HepG2 (cell line): ENCODE measurements around the gene ANKRD13D. TPM values are rescaled to one million over a fixed set of nuclear protein-coding genes. Genes with fewer than 3 reads are reported as not detected.
A peak's percentile ranks its signal among the peaks of the same experiment; 100 is the strongest.

Experiments
- CHD4 ChIP-seq: fragments of 200-600 bp; sonication (generic); IDR thresholded peaks from 2 replicates; pipeline ENCODE4 v1.7.0; 2017; ENCODE audit warnings: mild to moderate bottlenecking, low read length, borderline replicate concordance
- HOXA5 ChIP-seq: sonication (generic); formaldehyde crosslinking; IDR thresholded peaks from 2 replicates; pipeline ENCODE4 v1.4.0; 2020; ENCODE audit warnings: missing genetic modification reagents
- SOX13 ChIP-seq, 3 experiments: fragments of 450-650 bp in 1 of 3; sonication (generic) in 1 of 3; formaldehyde crosslinking in 1 of 3; IDR thresholded peaks in 2 of 3; conservative IDR thresholded peaks in 1 of 3; 2 replicates each; pipeline versions ENCODE4 v1.5.0 to v1.6.1; 2016 to 2020; ENCODE audit warnings: antibody characterized with exemption in 1 of 3, mild to moderate bottlenecking in 1 of 3, missing compliant biosample characterization in 1 of 3, missing genetic modification reagents in 1 of 3, moderate library complexity in 1 of 3
- ZNF12 ChIP-seq: sonication (generic); formaldehyde crosslinking; IDR thresholded peaks from 2 replicates; pipeline ENCODE4 v1.5.0; 2020; ENCODE audit warnings: missing genetic modification reagents
- ZNF251 ChIP-seq: sonication (generic); formaldehyde crosslinking; IDR thresholded peaks from 2 replicates; pipeline ENCODE4 v1.9.0; 2021; ENCODE audit warnings: mild to moderate bottlenecking, missing genetic modification reagents
- ZNF816 ChIP-seq: sonication (generic); formaldehyde crosslinking; IDR thresholded peaks from 2 replicates; pipeline ENCODE4 v1.8.0; 2022; ENCODE audit warnings: missing genetic modification reagents, mild to moderate bottlenecking, borderline replicate concordance
- ZSCAN12 ChIP-seq: sonication (generic); formaldehyde crosslinking; IDR thresholded peaks from 2 replicates; pipeline ENCODE4 v1.9.0; 2021; ENCODE audit warnings: mild to moderate bottlenecking, missing genetic modification reagents
- polyA plus RNA-seq, 8 experiments: library from polyadenylated mRNA; depleted of rRNA in 3 of 8; stranded (reverse) in 7 of 8; unstranded in 1 of 8; fragments of >200 nt; fragmentation: Illumina TruSeq in 4 of 8; extraction: Trizol in 4 of 8; gene quantifications; 2 replicates each; pipeline versions ENCODE4 v1.2.1 to v1.2.3, GENCODE V29; 2011 to 2016; ENCODE audit warnings: low read depth in 4 of 8, missing spikeins in 1 of 8, mixed read lengths in 1 of 8; ENCODE audit not compliant: insufficient read depth in 1 of 8
- total RNA-seq, 5 experiments: library from RNA; depleted of rRNA; stranded (reverse); fragments of >200 nt; fragmentation: Illumina TruSeq; extraction: Trizol; gene quantifications; 2 replicates each; pipeline ENCODE4 v1.2.3, GENCODE V29; 2016; ENCODE audit warnings: low read depth in 1 of 5
- TF ChIP-seq, protein P1 (sequence below): sonication (generic); formaldehyde crosslinking; IDR thresholded peaks from 2 replicates; pipeline ENCODE4 v1.5.0; 2020; ENCODE audit warnings: missing genetic modification reagents
- TF ChIP-seq, protein P2 (sequence below): sonication (generic); formaldehyde crosslinking; IDR thresholded peaks from 2 replicates; pipeline ENCODE4 v1.5.0; 2020; ENCODE audit warnings: mild to moderate bottlenecking, low read depth, missing genetic modification reagents, borderline replicate concordance
- TF ChIP-seq, protein P3 (sequence below): sonication (generic); formaldehyde crosslinking; IDR thresholded peaks from 2 replicates; pipeline ENCODE4 v1.8.0; 2022; ENCODE audit warnings: missing genetic modification reagents, low read depth, mild to moderate bottlenecking, borderline replicate concordance
- TF ChIP-seq, protein P4 (sequence below): sonication (generic); formaldehyde crosslinking; IDR thresholded peaks from 2 replicates; pipeline ENCODE4 v1.4.0; 2020; ENCODE audit warnings: missing genetic modification reagents
- TF ChIP-seq, protein P5 (sequence below), 2 experiments: sonication (generic) in 1 of 2; formaldehyde crosslinking in 1 of 2; IDR thresholded peaks; 2 replicates each; pipeline versions ENCODE4 v1.5.1 to v1.6.1; 2011 to 2020; ENCODE audit warnings: borderline replicate concordance in 1 of 2, low read depth in 1 of 2, low read length in 1 of 2, mild to moderate bottlenecking in 1 of 2, missing genetic modification reagents in 1 of 2, moderate library complexity in 1 of 2

The ANKRD13D gene
- total and polyA plus RNA-seq, 2 of the 13 experiments (the other 11 are each of a cell fraction or from before 2014, with no cell fraction given), result 18.6 to 27.3 TPM

DNA sequence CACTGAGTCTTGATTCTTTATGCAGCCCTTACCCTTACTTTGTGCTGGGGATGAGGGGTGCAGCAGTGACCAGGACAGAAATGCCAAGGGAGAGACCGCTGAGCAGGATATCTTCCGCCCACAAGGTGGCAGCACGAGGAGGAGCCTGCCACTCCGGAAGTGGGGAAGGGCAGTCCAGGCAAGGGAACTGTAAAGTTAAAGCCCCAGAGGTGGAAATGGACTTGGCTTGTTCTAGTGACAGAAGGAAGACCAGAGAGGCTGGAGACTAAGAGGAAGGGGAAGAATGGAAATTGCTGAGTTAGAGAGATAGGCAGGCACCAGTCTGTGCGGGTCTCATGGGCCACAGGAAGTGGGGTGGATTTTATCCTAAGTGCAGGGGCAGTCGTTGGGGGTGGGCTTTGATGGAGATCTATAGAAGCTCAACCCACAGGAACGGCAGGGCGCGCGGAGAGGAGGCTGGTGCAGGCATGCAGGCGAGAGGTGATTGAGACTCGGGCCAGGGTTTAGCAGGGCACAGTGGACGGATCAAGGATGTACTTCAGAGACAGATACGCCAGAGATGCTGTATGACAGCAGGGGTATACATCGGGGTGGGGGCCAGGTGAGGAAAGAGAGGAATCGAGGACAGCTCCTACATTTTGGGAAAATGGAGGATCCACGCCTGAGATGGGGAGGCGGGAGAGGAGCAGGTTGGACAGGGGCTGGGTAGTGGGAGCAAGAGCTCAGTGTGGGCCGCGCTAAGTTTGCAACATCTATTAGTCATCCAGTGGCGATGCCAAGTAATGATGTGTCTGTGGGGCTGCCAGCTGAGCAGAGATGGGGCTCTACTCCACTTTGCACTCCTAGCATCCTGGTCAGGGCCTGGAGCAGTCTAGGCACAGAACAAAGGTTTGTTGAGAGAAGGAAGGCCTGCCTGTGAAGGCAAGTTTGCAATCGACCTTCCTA, 26.1 kb upstream of the ANKRD13D start (continued):
- TF ChIP-seq, protein P1, sequence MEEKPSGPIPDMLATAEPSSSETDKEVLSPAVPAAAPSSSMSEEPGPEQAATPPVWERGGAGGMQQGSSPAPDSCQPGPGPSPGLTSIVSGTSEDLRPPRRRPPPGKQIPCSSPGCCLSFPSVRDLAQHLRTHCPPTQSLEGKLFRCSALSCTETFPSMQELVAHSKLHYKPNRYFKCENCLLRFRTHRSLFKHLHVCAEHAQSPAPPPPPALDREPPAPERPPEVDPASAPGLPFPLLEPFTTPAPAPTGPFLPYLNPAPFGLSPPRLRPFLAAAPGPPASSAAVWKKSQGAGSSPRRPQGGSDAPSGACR (CRISPR knock-in tag), result no peak
- TF ChIP-seq ZNF12 (CRISPR knock-in tag), result 0 out of 2 replicates have a peak, but pooled peaks have one; percentile 31
- TF ChIP-seq, protein P2, sequence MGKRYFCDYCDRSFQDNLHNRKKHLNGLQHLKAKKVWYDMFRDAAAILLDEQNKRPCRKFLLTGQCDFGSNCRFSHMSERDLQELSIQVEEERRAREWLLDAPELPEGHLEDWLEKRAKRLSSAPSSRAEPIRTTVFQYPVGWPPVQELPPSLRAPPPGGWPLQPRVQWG (CRISPR knock-in tag), result no peak
- TF ChIP-seq, protein P3, sequence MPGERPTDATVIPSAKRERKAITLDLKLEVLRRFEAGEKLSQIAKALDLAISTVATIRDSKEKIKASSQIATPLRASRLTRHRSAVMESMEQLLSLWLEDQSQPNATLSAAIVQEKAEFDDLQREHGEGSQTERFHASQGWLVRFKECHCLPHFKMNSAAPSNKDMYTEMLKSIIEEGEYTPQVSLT, result no peak
- TF ChIP-seq, protein P4, sequence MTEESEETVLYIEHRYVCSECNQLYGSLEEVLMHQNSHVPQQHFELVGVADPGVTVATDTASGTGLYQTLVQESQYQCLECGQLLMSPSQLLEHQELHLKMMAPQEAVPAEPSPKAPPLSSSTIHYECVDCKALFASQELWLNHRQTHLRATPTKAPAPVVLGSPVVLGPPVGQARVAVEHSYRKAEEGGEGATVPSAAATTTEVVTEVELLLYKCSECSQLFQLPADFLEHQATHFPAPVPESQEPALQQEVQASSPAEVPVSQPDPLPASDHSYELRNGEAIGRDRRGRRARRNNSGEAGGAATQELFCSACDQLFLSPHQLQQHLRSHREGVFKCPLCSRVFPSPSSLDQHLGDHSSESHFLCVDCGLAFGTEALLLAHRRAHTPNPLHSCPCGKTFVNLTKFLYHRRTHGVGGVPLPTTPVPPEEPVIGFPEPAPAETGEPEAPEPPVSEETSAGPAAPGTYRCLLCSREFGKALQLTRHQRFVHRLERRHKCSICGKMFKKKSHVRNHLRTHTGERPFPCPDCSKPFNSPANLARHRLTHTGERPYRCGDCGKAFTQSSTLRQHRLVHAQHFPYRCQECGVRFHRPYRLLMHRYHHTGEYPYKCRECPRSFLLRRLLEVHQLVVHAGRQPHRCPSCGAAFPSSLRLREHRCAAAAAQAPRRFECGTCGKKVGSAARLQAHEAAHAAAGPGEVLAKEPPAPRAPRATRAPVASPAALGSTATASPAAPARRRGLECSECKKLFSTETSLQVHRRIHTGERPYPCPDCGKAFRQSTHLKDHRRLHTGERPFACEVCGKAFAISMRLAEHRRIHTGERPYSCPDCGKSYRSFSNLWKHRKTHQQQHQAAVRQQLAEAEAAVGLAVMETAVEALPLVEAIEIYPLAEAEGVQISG (CRISPR knock-in tag), result peak; percentile 98
- no peak for TF ChIP-seq SOX13 (IDR thresholded peaks at IDR 0.05)
- TF ChIP-seq SOX13 (CRISPR knock-in tag; conservative IDR thresholded peaks at IDR 0.05 in 1 of 2, IDR thresholded peaks at IDR 0.05 in 1 of 2), result 0 out of 4 replicates have a peak, but pooled peaks of 1 of the 2 experiments have one; percentile 13
- no peak for TF ChIP-seq ZSCAN12 (CRISPR knock-in tag)
- TF ChIP-seq CHD4, result no peak
- TF ChIP-seq ZNF816 (CRISPR knock-in tag), result no peak
- TF ChIP-seq, protein P5, sequence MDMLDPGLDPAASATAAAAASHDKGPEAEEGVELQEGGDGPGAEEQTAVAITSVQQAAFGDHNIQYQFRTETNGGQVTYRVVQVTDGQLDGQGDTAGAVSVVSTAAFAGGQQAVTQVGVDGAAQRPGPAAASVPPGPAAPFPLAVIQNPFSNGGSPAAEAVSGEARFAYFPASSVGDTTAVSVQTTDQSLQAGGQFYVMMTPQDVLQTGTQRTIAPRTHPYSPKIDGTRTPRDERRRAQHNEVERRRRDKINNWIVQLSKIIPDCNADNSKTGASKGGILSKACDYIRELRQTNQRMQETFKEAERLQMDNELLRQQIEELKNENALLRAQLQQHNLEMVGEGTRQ (IDR thresholded peaks at IDR 0.05; ENCODE audit: low read depth, low read length), result no peak
- TF ChIP-seq, protein P5 (CRISPR knock-in tag; IDR thresholded peaks at IDR 0.05; ENCODE audit: borderline replicate concordance), result no peak
- TF ChIP-seq HOXA5 (CRISPR knock-in tag), result no peak
- TF ChIP-seq ZNF251, result no peak
